Measurements from ENCODE around the gene ATP2C1. TPM values are rescaled to one million over a fixed set of nuclear protein-coding genes. Genes with fewer than 3 reads are reported as not detected.

Gene ATP2C1
- total and polyA plus RNA-seq, 2 donors (not counting 1 experiment from before 2014, with no cell fraction given) = 23.9 to 59.2 TPM

- no peak overlapping the region for H3K27ac Mint-ChIP-seq
These were observed 12.6 kb downstream of the ATP2C1 start for GRCh38 chr3:130906374-130906995.

GRCh38 chr3:130907500-130907899 lies 13.6 kb downstream of the ATP2C1 start:
- POLR2A ChIA-PET = no interaction called here
- H3K9me3 Mint-ChIP-seq (ENCODE audit: insufficient read depth) = no peaks in the 10 kb centered on the region

More at GRCh38 chr3:130906374-130906995, 12.6 kb downstream of the ATP2C1 start:
- Mint-ChIP-seq H3K27me3 (no peaks in the 10 kb centered on the region), H3K4me3 (no peak overlapping the region), H3K9me3 (ENCODE audit: insufficient read depth) (no peaks in the 10 kb centered on the region), H3K4me1 (peaks cover 54% of the 10 kb centered on the region)
- H3K36me3 ChIP-seq (replicated peaks in 1 of 2; ENCODE audit: control extremely low read depth in 1 of 2, control insufficient read depth in 1 of 2, extremely low read depth in 1 of 2, insufficient read depth in 2 of 2, low read length in 1 of 2) = no peaks in the 10 kb centered on the region
- CTCF ChIA-PET = interaction anchor here (1.2 kb wide), 2 partner anchors 12 to 14 kb away, joined by 4 read pairs; no protein-coding TSS in a partner anchor
- no CpG with 5 or more reads among the region's 3 CpGs for WGBS (ENCODE audit: insufficient coverage)
- no peak overlapping the region for H3K4me3 ChIP-seq (ENCODE audit: control extremely low read depth in 1 of 5, extremely low read depth in 1 of 5, insufficient read depth in 1 of 5, low read depth in 2 of 5, low read length in 4 of 5)
- peaks cover 33% of the 10 kb centered on the region for H4K20me1 ChIP-seq (ENCODE audit: control insufficient read depth, insufficient read depth, low read length, poor library complexity, severe bottlenecking)
- H3K79me2 ChIP-seq (ENCODE audit: control insufficient read depth, insufficient read depth, low read length) = peaks cover 79% of the 10 kb centered on the region
- H2AFZ ChIP-seq (ENCODE audit: insufficient read depth, low read depth, low read length, poor library complexity, severe bottlenecking) = no peak overlapping the region
- TF ChIP-seq CTCF (IDR thresholded peaks at IDR 0.05) = no peak
- no peak for TF ChIP-seq EZH2 (IDR thresholded peaks at IDR 0.05; ENCODE audit: borderline replicate concordance, insufficient read depth, low read depth, low read length, poor library complexity, severe bottlenecking)
- peaks cover 12 to 18% of the 10 kb centered on the region in 2 donors for H3K4me1 ChIP-seq (ENCODE audit: control insufficient read depth in 2 of 2, insufficient read depth in 2 of 2, low read length in 2 of 2)
- no peaks in the 10 kb centered on the region for H3K27me3 ChIP-seq (replicated peaks in 1 of 4; ENCODE audit: control extremely low read depth in 1 of 4, control insufficient read depth in 3 of 4, insufficient read depth in 4 of 4, low read length in 3 of 4)
- no peak overlapping the region for H3K4me2 ChIP-seq (replicated peaks; ENCODE audit: low read depth, low read length, poor library complexity, severe bottlenecking)
- no peaks in the 10 kb centered on the region for H3K9me3 ChIP-seq (ENCODE audit: control extremely low read depth in 1 of 3, control insufficient read depth in 2 of 3, insufficient read depth in 1 of 3, low read length in 2 of 3)
- no peak for DNase-seq
- intact Hi-C loops (cut with micrococcal nuclease) = no loop called here
- H3K9ac ChIP-seq (ENCODE audit: low read length) = no peak overlapping the region
- no peak for ATAC-seq (ENCODE audit: low read depth)
- H3K27ac ChIP-seq (ENCODE audit: low read length in 2 of 2) = no peak overlapping the region
- POLR2A ChIA-PET = no interaction called here

More at GRCh38 chr3:130907500-130907899, 13.6 kb downstream of the ATP2C1 start:
- no peaks in the 10 kb centered on the region for H3K27me3 ChIP-seq (replicated peaks in 1 of 4; ENCODE audit: control extremely low read depth in 1 of 4, control insufficient read depth in 3 of 4, insufficient read depth in 4 of 4, low read length in 3 of 4)
- H3K4me3 Mint-ChIP-seq = no peak overlapping the region
- H3K36me3 ChIP-seq (replicated peaks in 1 of 2; ENCODE audit: control extremely low read depth in 1 of 2, control insufficient read depth in 1 of 2, extremely low read depth in 1 of 2, insufficient read depth in 2 of 2, low read length in 1 of 2) = no peaks in the 10 kb centered on the region
- H2AFZ ChIP-seq (ENCODE audit: insufficient read depth, low read depth, low read length, poor library complexity, severe bottlenecking) = no peak overlapping the region
- ATAC-seq (ENCODE audit: low read depth) (no peak), DNase-seq (no peak)
- H3K4me1 Mint-ChIP-seq = peaks cover 46% of the 10 kb centered on the region
- H3K79me2 ChIP-seq (ENCODE audit: control insufficient read depth, insufficient read depth, low read length) = peaks cover 71% of the 10 kb centered on the region
- intact Hi-C loops (cut with micrococcal nuclease) = no loop called here
- no peak overlapping the region for H3K27ac Mint-ChIP-seq
- H3K4me2 ChIP-seq (replicated peaks; ENCODE audit: low read depth, low read length, poor library complexity, severe bottlenecking) = no peak overlapping the region
- no peak overlapping the region for H3K27ac ChIP-seq (ENCODE audit: low read length in 2 of 2)
- no peaks in the 10 kb centered on the region for H3K9me3 ChIP-seq (ENCODE audit: control extremely low read depth in 1 of 3, control insufficient read depth in 2 of 3, insufficient read depth in 1 of 3, low read length in 2 of 3)
- CTCF ChIA-PET = no interaction called here
- no peak overlapping the region for H3K4me3 ChIP-seq (ENCODE audit: control extremely low read depth in 1 of 5, extremely low read depth in 1 of 5, insufficient read depth in 1 of 5, low read depth in 2 of 5, low read length in 4 of 5)
- TF ChIP-seq EZH2 (IDR thresholded peaks at IDR 0.05; ENCODE audit: borderline replicate concordance, insufficient read depth, low read depth, low read length, poor library complexity, severe bottlenecking) = no peak
- H3K4me1 ChIP-seq (ENCODE audit: control insufficient read depth in 2 of 2, insufficient read depth in 2 of 2, low read length in 2 of 2) = peaks cover 8 to 18% of the 10 kb centered on the region in 2 donors
- no peaks in the 10 kb centered on the region for H3K27me3 Mint-ChIP-seq
- no peak overlapping the region for H3K9ac ChIP-seq (ENCODE audit: low read length)
- peaks cover 33% of the 10 kb centered on the region for H4K20me1 ChIP-seq (ENCODE audit: control insufficient read depth, insufficient read depth, low read length, poor library complexity, severe bottlenecking)

All from B cell (primary cell).